HFF-Myc (cell line): Measurements from ENCODE around the gene TMEM254.

Experiments
- DNase-seq: peaks from one replicate; pipeline ENCODE4 v3.0.0-alpha.2; 2011; ENCODE audit warnings: low read depth; ENCODE audit errors: extremely low read depth
- H3K4me3 ChIP-seq: replicated peaks from 2 replicates; pipeline ENCODE4 v1.5.1; 2011; ENCODE audit warnings: low read depth, mild to moderate bottlenecking, control low read depth, low read length
- TF ChIP-seq, protein P1 (sequence below): IDR thresholded peaks from 2 replicates; pipeline ENCODE4 v1.5.1; 2012; ENCODE audit warnings: mild to moderate bottlenecking, low read depth, low read length, control low read depth; ENCODE audit errors: missing control alignments

TMEM254 gene

GRCh38 chr10:80046629-80047441 is 31.6 kb upstream of the TMEM254 start:
- DNase-seq, result peak; percentile 19
- TF ChIP-seq, protein P1, sequence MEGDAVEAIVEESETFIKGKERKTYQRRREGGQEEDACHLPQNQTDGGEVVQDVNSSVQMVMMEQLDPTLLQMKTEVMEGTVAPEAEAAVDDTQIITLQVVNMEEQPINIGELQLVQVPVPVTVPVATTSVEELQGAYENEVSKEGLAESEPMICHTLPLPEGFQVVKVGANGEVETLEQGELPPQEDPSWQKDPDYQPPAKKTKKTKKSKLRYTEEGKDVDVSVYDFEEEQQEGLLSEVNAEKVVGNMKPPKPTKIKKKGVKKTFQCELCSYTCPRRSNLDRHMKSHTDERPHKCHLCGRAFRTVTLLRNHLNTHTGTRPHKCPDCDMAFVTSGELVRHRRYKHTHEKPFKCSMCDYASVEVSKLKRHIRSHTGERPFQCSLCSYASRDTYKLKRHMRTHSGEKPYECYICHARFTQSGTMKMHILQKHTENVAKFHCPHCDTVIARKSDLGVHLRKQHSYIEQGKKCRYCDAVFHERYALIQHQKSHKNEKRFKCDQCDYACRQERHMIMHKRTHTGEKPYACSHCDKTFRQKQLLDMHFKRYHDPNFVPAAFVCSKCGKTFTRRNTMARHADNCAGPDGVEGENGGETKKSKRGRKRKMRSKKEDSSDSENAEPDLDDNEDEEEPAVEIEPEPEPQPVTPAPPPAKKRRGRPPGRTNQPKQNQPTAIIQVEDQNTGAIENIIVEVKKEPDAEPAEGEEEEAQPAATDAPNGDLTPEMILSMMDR, result peak; percentile 97
- no peak overlapping the region for H3K4me3 ChIP-seq

DNA sequence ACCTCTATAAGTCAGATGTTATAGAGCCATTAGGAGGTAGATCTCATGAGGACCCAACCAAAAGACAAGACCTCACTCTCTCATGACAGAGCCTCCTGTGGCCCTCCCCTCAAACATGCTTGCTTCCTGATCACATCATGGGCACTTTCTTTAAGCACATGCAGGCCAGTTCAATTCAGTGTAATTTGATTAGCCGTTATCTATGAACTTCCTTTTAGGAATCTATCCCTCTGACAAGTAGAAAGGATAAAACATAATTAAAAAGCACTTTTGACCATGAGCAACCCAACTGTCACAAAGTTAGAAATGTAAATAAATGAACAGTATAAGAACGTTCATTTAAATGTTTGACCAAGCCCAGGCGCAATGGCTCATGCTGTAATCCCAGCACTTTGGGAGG is 27.7 kb upstream of the TMEM254 start:
- no peak for DNase-seq
- H3K4me3 ChIP-seq, result no peak overlapping the region
- TF ChIP-seq, protein P1, result no peak

- DNase-seq, result no peak
These were observed 26.5 kb upstream of the TMEM254 start for GRCh38 chr10:80051993-80052392.

GRCh38 chr10:80055760-80056159 is 22.7 kb upstream of the TMEM254 start:
- H3K4me3 ChIP-seq, result no peak overlapping the region
- DNase-seq, result no peak
- TF ChIP-seq, protein P1, result no peak

More at GRCh38 chr10:80051993-80052392, 26.5 kb upstream of the TMEM254 start:
- H3K4me3 ChIP-seq, result no peak overlapping the region
- TF ChIP-seq, protein P1, result no peak

DNA sequence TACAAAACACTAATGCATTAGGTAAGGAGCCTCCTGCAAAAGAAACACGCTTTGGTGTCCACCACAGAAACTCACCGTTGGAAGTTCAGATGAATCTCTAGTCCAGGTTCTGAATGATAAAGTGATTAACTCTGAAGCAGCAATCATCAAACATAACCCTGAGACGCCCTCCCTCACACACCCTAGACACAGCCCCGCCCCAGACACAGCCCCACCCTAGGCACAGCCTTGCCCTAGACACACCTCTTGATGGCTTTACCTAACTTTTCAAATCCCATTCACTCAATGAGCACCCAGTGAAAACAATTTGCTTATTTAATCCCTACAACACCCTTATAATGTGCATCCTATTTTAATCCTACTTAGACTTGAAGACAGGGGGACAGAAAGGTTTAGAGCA is 21.3 kb upstream of the TMEM254 start:
- TF ChIP-seq, protein P1, result no peak
- H3K4me3 ChIP-seq, result no peak overlapping the region
- DNase-seq, result no peak

GRCh38 chr10:80064120-80064886 is 14.2 kb upstream of the TMEM254 start:
- TF ChIP-seq, protein P1, result no peak

More at GRCh38 chr10:80064120-80064886, 14.2 kb upstream of the TMEM254 start:
- DNase-seq, result no peak
- H3K4me3 ChIP-seq, result no peak overlapping the region
